ENCODE measurements around the gene SPAG9.
"Not testable (repeated sequence)": the region's sequence is repeated elsewhere in the genome, so short reads cannot be mapped to it uniquely, and the experiment has no call there.

SPAG9 gene

DNA sequence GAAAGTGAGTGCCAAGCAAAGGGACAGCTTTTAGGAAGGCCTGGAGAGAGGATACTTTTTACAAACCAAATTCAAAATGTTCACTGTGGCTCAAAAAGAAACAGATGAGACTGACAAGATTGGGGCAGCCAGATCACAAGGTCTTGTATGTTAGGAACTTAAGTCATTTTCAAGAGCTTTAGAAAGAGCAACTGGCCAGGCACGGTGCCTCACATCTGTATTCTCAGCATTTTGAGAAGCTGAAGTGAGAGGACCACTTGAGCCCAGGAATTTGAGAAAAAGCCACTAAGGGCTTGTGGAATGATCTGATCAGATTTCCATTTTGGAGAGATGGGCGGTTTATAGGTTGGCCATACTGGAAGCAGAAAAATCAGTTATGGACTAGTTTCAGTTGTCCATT, 17.2 kb downstream of the SPAG9 start:
- FAIRE-seq (no peak), DNase-seq (ENCODE audit: insufficient read length) (no peak)

DNA sequence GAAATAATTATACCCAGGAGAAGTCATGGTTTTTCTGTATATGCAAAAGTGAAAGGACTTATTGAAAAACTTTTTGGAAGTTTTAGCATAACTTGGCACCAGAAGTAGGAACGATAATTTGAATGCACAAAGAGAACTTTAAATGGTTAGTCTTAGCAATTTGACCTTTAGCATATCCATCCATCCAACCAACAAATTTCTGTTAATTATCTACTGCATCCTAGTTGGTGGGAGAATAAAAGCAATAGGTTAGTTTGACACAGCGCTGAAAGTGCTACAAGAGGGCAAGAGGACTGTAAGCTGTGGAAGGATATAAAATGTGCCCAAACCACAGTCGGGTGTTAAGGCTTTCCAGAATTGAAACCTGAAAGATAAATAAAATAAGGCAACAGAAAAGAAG, 17.6 kb downstream of the SPAG9 start:
- no peak for FAIRE-seq
- DNase-seq (ENCODE audit: insufficient read length), result no peak
- TF ChIP-seq POLR2A (IDR thresholded peaks at IDR 0.05; ENCODE audit: low read depth, low read length) (no peak), POLR2AphosphoS5 (IDR thresholded peaks at IDR 0.05; ENCODE audit: low read depth, low read length) (no peak), TAF1 (IDR thresholded peaks at IDR 0.05; ENCODE audit: borderline replicate concordance, low read depth, low read length) (no peak)

More for the DNA sequence above, 17.2 kb downstream of the SPAG9 start:
- TF ChIP-seq POLR2A (IDR thresholded peaks at IDR 0.05; ENCODE audit: low read depth, low read length), result no peak
- no peak for TF ChIP-seq POLR2AphosphoS5 (IDR thresholded peaks at IDR 0.05; ENCODE audit: low read depth, low read length)
- no peak for TF ChIP-seq TAF1 (IDR thresholded peaks at IDR 0.05; ENCODE audit: borderline replicate concordance, low read depth, low read length)

DNA sequence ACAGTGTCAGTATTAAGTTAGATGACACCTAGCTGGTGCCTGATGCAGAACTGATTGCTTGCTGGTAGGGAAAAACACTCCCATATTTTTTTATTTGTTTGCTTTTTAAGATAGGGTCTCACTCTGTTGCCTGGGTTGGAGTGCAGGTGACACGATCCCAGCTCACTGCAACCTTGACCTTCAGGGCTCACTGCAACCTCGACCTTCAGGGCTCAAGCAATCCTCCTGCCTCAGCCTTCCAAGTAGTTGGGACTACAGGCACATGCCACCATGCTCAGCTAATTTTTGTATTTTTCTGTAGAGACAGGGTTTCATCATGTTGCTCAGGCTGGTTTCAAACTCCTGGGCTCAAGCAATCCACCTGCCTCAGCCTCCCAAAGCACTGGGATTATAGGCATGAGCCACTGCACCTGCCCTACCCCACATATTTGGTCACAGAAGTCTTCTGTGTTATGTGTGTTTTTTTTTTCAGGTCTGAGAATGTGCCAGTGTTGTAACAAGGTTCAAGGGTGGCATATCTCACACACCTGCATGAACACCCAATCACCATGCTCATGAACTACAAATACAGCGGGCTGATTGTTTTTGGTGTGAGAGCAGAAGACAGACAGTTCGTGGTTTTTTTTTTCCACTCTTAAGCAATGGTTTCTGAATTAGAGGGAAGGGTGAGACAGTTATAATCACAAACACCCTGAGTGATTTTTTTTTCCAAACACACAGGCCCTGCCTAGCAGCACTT, 22.8 kb downstream of the SPAG9 start:
- FAIRE-seq (no peak), DNase-seq (ENCODE audit: insufficient read length) (no peak)
- TF ChIP-seq POLR2AphosphoS5 (IDR thresholded peaks at IDR 0.05; ENCODE audit: low read depth, low read length) (no peak), TAF1 (IDR thresholded peaks at IDR 0.05; ENCODE audit: borderline replicate concordance, low read depth, low read length) (no peak), POLR2A (IDR thresholded peaks at IDR 0.05; ENCODE audit: low read depth, low read length) (no peak)

DNA sequence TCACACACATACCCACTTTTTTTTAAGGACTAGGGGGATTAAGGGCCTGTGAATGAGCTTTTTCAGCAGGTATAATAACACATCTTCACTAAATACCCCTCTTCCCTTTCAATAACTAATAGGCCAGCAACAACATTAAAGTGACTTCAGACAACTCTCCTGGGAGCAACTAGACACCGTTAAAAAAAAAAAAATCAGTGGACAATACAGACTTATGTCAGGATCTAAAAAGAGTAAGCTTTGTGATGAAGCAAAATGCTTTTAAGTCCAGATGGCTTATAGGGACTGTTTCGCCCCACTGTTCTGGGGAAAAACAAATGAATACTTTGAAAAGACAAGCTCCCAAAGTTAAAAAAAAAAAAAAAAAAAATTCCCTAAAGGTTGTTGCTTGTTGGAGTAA, 29.0 kb downstream of the SPAG9 start:
- no peak for DNase-seq (ENCODE audit: insufficient read length)
- no peak for TF ChIP-seq POLR2AphosphoS5 (IDR thresholded peaks at IDR 0.05; ENCODE audit: low read depth, low read length)
- TF ChIP-seq POLR2A (IDR thresholded peaks at IDR 0.05; ENCODE audit: low read depth, low read length), result no peak
- TF ChIP-seq TAF1 (IDR thresholded peaks at IDR 0.05; ENCODE audit: borderline replicate concordance, low read depth, low read length), result no peak

DNA sequence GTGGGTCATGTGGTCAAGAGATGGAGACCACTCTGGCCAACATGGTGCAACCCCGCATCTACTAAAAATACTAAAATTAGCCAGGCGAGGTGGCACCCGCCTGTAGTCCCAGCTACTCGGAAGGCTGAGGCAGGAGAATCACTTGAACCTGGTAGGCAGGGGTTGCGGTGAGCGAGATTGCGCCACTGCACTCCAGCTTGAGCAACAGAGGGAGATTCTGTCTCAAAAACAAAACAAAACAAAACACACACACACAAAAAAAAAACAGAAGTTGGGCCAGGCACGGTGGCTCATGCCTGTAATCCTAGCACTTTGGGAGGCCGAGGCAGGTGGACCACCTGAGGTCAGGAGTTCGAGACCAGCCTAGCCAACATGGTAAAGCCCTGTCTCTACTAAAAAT, 31.8 kb downstream of the SPAG9 start:
- DNase-seq (ENCODE audit: insufficient read length); FAIRE-seq: not testable (repeated sequence)

More for the DNA sequence above, 29.0 kb downstream of the SPAG9 start:
- FAIRE-seq, result no peak

DNA sequence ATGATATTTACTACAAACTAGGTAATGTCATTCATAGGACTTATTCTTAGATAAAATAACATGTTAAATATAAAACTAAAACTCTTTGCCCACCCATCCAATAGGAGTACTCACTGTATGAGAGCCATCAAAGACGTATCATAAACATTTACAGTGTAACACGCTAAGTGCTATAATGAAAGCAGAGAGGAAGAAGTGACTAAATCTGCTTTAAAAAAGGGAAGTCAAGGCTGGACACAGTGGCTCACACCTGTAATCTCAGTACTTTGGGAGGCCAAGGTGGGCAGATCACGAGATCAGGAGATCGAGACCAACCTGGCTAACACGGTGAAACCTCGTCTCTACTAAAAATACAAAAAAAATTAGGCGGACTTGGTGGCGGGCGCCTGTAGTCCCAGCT, 32.4 kb downstream of the SPAG9 start:
- no peak for TF ChIP-seq POLR2AphosphoS5 (IDR thresholded peaks at IDR 0.05; ENCODE audit: low read depth, low read length)
- no peak for TF ChIP-seq TAF1 (IDR thresholded peaks at IDR 0.05; ENCODE audit: borderline replicate concordance, low read depth, low read length)
- no peak for TF ChIP-seq POLR2A (IDR thresholded peaks at IDR 0.05; ENCODE audit: low read depth, low read length)
- no peak for FAIRE-seq
- DNase-seq (ENCODE audit: insufficient read length), result no peak

DNA sequence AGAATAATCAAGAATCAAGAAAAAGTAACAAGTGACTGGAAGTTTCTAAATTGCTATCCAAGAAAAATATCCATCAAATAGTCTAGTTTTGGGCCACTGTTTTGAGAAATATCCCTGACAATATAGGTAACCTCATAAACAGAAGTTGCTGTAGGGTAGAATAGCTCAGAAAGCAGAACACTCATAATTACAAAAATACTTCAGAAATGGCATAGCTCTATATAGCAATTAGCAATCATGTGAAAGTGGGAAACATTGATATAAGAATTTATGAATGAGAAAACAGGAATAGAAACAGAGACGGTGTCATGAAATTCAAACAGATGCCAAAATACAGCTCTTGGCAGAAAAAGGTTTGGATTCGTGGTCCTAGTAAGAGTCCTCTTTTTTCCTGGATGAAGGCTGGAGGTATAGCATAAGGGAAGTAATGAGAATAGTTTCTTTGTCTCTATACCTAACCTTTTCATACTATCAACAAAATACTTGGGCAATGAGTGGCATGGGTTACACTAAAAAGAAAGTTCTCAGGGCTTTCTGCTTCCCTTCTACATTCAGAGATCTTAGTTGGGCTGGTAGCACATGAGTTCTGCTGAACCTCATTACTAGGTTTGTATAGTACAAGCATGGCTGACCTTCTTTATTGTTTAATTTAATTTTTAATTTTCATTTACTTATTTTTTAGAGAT, 33.5 kb downstream of the SPAG9 start:
- DNase-seq (ENCODE audit: insufficient read length), result no peak
- TF ChIP-seq POLR2A (IDR thresholded peaks at IDR 0.05; ENCODE audit: low read depth, low read length), result no peak
- no peak for TF ChIP-seq TAF1 (IDR thresholded peaks at IDR 0.05; ENCODE audit: borderline replicate concordance, low read depth, low read length)
- TF ChIP-seq POLR2AphosphoS5 (IDR thresholded peaks at IDR 0.05; ENCODE audit: low read depth, low read length), result no peak
- FAIRE-seq, result no peak

DNA sequence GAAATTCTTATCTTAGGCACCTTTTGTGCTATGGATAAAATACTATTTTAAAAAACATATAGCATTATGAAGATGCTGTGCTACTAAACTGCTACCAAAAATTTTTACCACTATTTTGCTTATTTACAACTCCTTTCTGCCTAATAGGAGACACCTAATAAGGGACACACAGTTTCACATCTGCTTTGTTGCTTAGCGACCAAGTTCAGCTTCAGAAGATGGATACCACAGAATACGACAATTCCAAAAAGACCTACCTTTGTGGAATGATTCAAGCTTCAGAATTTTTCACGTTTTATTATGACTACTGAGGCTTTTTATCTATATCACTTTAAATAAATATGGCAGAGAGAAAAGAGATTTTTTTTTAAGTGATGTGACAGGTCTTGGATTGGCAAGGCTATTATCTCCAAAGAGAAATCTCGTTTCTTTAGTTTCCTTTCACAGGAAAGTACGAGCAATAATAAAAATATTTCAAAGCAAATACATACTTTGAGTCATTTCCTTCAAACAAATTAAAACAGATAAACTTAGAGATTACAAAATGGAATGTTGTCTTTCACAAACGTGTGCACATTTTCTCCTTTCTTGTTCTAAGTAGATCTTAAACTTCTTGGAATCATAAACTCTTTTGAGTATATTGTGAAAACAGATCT, 35.4 kb downstream of the SPAG9 start:
- DNase-seq (ENCODE audit: insufficient read length), result no peak
- no peak for TF ChIP-seq POLR2A (IDR thresholded peaks at IDR 0.05; ENCODE audit: low read depth, low read length)
- TF ChIP-seq TAF1 (IDR thresholded peaks at IDR 0.05; ENCODE audit: borderline replicate concordance, low read depth, low read length), result no peak
- TF ChIP-seq POLR2AphosphoS5 (IDR thresholded peaks at IDR 0.05; ENCODE audit: low read depth, low read length), result no peak
- no peak for FAIRE-seq

DNA sequence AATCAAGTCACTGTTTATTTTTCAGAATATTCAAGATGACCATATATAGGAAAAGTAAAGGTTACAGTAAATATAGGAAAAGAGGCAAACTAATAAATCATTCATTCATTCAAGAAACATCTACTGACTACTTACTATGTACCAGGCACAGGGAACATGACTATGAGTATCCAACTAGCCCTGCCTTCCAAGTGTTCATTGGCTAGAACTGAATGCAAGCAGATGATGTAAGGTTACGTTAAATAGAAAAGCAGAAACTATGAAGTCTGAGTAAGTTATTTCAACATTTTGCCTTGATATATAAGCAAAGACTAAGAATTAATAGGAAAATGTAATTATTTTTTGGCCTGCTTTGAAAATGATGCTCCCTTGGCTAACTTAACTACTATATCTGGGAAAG, 36.7 kb downstream of the SPAG9 start:
- DNase-seq (ENCODE audit: insufficient read length) (no peak), FAIRE-seq (no peak)
- no peak for TF ChIP-seq TAF1 (IDR thresholded peaks at IDR 0.05; ENCODE audit: borderline replicate concordance, low read depth, low read length)
- no peak for TF ChIP-seq POLR2A (IDR thresholded peaks at IDR 0.05; ENCODE audit: low read depth, low read length)
- TF ChIP-seq POLR2AphosphoS5 (IDR thresholded peaks at IDR 0.05; ENCODE audit: low read depth, low read length), result no peak

DNA sequence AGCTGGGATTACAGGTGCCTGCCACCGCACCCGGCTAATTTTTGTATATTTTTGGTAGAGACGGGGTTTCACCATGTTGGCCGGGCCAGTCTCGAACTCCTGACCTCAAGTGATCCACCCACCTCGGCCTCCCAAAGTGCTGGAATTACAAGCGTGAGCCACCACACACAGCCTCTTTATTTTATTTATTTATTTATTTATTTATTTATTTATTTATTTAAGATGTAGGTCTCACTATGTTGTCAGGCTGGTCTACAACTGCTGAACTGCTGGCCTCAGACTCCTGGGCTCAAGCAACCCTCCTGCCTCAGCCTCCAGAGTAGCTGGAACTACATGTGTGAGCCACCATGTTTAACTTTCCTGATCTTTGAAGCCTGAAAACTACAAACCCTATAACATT, 37.3 kb downstream of the SPAG9 start:
- DNase-seq (ENCODE audit: insufficient read length); FAIRE-seq: not testable (repeated sequence)

DNA sequence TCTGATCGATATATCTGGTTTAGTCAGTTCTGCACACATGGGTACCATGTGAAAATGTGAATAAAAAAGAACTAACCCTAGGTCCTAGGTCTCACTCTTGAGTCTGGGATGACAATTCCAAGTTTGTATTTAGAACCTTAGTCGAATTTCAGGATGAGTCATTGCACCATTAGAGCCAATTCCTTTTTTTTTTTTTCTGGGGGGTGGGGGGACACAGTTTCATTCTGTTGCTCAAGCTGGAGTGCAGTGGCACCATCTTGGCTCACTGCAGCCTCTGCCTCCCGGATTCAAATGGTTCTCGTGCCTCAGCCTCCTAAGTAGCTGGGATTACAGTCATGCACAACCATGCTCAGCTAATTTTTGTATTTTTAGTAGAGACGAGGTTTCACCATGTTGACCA, 41.6 kb downstream of the SPAG9 start:
- no peak for FAIRE-seq
- DNase-seq (ENCODE audit: insufficient read length), result no peak
- no peak for TF ChIP-seq POLR2AphosphoS5 (IDR thresholded peaks at IDR 0.05; ENCODE audit: low read depth, low read length)
- TF ChIP-seq TAF1 (IDR thresholded peaks at IDR 0.05; ENCODE audit: borderline replicate concordance, low read depth, low read length), result no peak
- no peak for TF ChIP-seq POLR2A (IDR thresholded peaks at IDR 0.05; ENCODE audit: low read depth, low read length)

DNA sequence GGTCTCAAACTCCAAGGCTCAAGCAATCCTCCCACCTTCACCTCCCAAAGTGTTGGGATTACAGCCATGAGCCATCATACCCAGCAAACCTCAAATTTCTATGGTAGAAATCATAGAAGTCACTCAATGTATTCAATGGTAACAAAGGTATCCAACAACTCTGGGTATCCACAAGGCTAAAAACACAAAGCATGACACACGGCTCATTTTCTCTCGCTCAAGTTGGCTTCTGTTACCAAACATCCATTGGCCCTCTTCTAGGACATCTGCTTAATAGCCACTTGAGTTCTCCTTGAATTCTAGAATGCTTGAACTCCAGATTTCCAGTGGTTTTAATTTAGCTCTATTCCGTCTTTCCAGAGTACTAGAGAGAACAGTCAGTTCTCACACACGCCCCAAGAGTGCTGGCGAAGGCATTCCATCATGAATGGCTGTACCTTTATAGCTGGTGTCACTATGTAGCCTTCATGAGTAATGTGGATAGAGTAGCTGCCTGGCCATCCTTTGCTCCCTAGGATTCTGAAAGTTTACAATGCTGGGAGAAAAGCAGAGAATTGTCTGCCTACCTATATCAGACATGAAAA, 42.6 kb downstream of the SPAG9 start:
- TF ChIP-seq TAF1 (IDR thresholded peaks at IDR 0.05; ENCODE audit: borderline replicate concordance, low read depth, low read length), result no peak
- TF ChIP-seq POLR2AphosphoS5 (IDR thresholded peaks at IDR 0.05; ENCODE audit: low read depth, low read length), result no peak
- TF ChIP-seq POLR2A (IDR thresholded peaks at IDR 0.05; ENCODE audit: low read depth, low read length), result no peak
- no peak for DNase-seq (ENCODE audit: insufficient read length)
- no peak for FAIRE-seq

Measured in GM12892 (cell line).